Stimulated activated CD8-positive, alpha-beta memory T cell treated with anti-CD3 and anti-CD28 coated beads, Interleukin-2, amount 100 ng/mL, for 48 hours (primary cell): ENCODE measurements around the gene ARHGAP10.

Experiments
- DNase-seq, 2 donors: peaks; one replicate each; pipeline ENCODE4 v3.0.0-alpha.2; 2020; ENCODE audit warnings: low read depth in 2 of 2

The ARHGAP10 gene, protein sequence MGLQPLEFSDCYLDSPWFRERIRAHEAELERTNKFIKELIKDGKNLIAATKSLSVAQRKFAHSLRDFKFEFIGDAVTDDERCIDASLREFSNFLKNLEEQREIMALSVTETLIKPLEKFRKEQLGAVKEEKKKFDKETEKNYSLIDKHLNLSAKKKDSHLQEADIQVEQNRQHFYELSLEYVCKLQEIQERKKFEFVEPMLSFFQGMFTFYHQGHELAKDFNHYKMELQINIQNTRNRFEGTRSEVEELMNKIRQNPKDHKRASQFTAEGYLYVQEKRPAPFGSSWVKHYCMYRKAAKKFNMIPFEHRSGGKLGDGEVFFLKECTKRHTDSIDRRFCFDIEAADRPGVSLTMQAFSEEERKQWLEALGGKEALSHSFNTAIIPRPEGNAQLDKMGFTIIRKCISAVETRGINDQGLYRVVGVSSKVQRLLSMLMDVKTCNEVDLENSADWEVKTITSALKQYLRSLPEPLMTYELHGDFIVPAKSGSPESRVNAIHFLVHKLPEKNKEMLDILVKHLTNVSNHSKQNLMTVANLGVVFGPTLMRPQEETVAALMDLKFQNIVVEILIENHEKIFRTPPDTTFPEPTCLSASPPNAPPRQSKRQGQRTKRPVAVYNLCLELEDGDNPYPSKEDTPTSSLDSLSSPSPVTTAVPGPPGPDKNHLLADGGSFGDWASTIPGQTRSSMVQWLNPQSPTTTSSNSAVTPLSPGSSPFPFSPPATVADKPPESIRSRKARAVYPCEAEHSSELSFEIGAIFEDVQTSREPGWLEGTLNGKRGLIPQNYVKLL

DNA sequence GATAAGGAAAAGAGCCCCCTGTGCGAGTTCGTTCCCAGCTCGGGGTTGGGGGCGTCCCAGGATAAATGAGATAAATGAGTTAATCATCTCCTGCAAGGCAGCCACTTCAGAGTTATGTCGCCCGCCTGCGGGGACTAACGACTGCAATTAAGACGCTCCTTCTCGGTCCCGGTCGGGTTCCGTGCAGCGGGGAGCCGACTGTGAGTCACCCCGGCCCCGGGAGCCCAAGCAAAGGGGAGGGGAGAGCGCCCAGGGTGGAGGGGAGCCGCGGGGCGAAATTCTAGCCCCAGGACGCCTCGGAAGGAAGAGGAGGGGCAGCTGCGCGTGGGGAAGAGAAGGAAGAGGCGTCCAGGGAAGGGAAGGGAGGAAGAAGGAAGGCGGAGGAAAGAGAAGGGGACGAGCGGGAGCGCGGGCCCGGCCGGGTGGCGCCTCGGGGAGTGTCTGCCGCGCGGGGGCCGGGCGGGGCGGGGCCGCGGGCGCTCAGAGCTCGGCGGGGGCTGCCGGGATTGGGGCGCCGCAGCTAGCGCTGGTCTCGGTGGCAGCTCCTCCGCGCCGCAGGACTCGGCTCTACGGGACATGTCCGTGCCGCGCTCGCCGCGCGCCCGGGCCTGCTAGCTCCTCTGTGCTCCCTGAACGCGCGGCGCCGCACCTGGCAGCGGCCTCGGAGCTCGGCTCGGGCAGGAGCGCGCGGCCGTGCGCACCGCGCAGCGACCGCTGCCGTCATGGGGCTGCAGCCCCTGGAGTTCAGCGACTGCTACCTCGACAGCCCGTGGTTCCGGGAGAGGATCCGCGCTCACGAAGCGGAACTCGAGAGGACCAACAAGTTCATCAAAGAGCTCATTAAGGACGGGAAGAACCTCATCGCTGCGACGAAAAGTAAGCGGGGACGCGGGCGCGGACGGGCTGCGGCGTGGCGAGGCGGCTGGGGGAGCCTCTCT lies at the start of gene ARHGAP10:
Gene ARHGAP10, plus strand, starts transcription at position 509 of the 938 bp plus-strand sequence. Its CDS starts 214 bp downstream, at position 723.
- DNase-seq: peak; percentile 54

DNA sequence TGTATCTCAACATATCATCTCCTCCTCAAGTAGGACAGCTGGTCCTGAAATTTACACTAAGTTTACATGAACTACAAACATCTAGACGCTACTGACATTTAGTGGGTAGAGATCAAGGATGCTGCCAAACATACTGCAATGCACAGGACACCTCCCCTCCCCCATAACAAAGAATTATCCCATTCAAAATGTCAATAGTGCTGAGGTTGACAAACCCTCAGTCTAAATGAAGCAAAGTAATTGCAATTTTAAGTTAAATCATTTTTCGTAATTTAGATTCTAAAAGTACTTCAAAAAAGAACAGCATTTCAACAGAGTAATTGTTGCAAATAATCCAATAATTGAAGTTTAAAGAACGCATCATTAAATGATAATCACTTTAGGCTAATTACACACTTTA lies 49.1 kb upstream of the ARHGAP10 start:
- DNase-seq: no peak

DNA sequence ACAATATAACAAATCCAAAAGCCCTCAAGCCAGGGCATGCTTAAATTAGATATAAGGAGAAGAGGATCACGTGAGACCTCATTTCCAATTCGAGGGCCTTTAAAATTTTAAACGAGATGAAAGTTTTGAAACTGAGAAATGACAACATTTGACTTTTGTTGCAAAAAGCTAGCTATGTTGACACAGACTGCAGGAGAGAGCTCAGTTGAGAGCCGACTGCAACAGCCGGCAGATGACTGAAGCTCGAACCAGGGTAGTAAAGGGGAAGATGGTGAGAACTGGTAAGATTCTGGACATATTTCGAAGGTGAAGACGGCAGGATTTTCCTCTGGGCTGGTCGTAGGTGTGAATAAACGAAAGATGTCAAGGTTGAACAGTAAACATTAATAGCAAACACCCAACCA lies 48.7 kb upstream of the ARHGAP10 start:
- DNase-seq: no peak

DNA sequence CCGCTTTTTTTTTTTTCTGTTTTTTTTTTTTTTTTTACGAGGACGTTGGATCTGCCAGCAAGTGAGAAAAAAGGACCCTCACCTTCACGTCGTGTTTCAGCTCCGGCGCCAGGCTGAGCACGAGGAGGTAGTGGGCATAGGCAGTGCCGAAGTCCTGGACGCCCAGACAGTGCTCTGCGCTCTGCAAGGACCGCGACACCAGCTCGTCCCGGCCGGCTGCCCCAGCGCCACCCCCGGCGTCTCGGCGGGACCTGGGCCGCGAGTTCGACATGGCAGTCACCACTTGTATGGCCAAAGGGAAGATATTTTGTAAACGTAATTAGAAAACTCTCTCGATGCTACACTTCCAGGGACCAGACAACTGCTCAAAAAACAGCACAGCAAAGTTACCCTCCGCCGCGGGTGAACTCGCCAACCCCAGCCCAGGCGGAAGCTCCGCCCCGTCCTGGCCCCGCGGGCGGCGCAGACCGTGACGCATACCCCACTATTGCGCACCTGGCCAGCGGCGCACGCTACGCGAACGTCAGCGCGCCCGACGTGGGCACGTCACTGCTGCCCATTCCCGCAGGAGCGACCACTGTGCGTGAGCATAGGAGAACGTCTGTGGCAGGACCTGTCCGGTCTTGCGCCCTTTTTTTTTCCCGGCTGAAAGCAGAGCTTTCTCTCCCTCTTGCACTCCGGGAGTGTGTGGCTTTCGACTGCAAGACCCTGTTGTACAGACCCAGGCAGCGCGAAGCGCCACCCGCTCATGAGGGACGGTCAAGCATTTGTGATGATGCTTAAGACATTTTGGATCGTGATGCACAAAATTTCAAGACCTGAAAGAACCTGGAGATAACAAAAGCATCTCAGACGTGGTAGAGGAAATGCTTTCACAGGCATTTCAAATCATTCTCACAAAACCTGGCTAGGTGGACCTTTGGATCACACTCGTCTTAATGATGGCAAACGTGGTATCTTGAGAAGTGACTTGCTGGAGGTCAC lies 47.9 kb upstream of the ARHGAP10 start, which contains the start of gene PRMT9:
Gene PRMT9, minus strand, starts transcription at position 447 of the 984 bp plus-strand sequence. Its CDS starts 176 bp downstream, at position 271.
- peak; percentile 85 for DNase-seq

DNA sequence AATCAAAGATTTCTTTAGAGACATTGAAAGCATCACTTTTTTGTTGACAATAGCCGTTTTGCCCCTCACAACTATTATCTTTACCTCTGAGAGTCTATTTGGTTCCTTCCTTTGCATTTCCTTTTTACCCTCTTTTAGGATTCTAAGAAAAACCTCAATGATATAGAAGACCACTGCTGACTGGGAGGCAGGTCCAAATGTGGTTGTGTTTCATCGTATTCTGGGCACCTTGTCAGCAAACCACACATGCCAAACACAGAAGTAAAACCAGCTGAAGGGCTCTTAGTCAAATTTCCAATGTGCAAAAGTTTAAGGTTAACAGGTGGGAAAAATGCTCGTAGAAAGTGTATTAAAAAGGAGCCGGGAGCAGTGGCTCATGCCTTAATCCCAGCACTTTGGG lies 42.8 kb upstream of the ARHGAP10 start:
- DNase-seq: no peak

DNA sequence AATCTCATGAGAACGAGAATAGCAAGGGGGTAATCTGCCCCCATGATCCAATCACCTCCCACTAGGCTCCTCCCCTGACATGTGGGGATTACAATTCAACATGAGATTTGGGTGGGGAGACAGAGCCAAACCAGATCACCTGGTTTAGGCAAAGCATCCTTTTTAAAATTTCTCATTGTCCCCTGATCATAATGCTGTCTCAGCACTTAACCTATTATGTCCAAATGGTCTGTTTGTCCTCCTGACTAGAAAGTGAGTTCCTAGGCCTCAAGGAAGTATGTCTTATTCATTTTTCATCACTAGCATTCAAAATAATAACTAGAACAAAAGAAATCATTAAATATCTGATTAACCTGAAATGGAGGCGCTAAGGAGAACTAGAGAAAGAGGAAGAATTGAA lies 40.1 kb upstream of the ARHGAP10 start:
- no peak for DNase-seq

DNA sequence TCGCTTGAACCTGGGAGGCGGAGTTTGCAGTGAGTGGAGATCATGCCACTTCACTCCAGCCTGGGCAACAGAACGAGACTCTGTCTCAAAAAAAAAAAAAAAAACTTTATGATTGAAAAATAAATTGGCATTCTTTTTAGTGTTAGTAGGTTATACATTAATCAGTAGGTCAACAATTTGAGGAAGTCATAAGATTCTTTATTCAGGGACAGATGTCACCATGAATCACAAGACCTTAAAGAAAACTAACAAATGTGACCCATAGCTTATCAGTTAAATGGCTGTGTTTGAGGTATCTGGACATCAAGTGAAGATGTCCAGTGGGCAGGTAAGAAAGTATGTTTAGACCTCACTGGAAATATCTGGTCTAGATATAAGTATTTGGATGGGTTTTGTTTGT lies 38.7 kb upstream of the ARHGAP10 start:
- DNase-seq: no peak

DNA sequence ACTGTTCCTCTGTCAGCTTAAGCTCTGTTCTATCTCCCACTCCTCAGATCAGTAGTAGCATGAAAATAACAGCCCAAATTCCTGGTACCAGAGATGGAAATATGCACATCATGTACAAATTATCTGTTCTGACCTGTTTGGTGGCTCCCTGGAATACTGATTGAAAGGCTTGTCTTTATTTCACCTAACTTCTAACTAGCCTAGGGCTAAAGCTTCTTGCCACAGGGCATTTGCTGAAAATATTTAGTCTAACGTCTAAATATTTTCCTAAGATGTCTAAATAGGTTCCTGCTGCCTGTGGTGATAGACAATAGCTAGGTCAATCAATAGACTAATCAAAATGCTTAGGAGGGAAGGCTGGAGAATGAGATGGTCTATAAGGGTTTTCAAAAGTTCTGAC lies 35.0 kb upstream of the ARHGAP10 start:
- DNase-seq: no peak

DNA sequence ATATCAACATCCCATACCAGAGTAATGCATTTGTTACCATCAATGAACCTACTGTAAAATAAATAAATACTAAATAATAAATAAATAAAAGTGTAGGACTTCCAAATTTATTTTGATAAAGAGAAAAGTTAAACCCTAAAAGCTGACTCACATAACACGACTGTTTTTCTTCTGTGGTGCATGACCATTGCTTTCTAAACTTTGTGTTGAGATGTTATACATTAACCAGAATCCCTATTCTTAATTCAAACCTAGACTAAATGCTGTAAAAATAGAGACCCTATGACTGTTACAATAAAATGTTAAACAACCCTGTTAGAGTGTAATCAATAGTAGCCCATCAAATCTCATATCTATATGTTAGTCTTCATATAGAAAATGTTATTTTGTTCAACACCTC lies 27.0 kb upstream of the ARHGAP10 start:
- no peak for DNase-seq

DNA sequence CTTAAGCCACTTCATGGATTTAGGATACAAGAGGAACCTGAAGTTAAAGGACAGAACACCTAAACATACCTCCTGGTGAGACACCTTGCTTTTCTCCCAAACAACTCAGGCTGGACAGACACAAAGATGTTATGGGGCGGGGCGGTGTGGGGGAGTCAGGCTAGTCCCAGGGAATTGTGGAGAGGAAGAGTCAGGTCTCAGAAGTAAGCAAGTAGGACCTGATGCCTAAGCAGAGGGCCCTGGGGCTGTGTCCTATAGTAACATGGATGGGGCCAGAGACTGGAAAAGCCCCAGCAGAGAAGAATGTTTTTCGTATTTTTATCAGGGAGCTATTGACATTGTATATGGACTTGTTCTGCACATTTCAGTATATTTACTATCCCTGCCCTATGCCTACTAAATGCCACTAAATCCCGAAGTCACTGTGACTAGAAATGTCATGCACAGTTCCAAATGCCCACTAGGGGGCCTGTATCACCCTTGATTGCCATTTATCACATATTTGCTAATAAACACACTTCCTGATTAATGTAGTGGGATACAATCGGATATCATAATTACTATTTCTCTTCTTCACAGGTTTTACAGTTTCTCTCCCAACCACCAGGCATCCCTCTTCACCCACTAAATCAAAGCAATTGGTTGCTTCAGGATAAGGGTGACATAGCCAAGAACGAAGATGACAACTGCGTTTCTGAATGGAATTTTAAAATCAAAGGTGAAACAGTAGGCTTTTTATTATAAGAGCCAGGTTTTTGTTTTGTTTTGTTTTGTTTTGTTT lies 23.8 kb upstream of the ARHGAP10 start:
- DNase-seq: no peak

DNA sequence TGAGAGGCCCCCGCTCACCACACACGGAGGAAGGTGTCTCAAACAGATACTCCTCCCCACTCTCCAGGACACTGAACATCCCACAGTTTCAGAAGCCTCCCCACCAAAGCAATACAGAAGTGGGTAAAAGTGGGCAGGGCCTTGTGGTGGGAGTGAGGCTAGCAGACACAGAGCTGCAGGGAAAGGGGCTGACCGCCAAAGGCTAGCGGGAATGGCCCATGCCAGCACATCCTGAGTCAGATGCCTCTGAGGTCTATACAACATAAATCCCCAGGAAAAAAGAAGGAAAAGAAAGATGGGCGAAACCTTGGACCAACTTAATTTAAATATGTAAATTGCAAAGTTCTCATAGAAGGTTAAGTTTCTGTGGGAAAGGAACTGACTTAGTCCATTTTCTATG lies 21.9 kb upstream of the ARHGAP10 start:
- no peak for DNase-seq

DNA sequence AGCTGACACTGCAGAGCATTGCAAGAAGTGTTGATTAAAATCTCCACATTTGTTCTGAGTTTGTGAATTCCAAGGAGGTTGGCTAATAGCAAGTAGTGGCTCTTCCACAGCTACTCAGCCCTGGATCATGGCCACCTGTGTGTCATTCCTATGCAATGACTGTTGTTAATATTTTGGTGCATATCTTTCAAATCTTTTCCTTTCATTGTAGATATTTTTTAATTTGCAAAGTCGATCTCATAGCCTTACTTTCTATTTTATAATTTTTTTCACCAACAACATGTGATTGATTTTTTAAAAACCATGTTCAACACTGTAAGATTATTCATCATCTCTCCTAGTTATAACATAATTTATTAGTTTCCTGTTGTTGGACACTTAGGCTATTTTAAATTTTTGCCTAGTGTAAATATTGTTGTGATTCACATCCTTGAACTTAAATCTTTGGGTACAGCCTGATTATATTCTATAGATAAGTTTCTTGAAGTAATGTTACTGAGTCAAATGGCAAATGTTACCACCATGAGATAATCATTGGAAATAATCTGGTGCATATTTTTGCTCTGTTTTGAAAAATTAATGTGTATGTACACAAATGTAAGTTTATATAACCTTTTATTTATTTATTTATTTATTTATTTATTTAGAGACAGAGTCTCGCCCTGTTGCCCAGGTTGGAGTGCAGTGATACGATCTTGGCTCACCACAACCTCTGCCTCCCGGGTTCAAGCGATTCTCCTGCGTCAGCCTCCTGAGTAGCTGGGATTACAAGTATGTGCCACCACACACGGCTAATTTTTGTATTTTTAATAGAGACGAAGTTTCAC lies 17.1 kb upstream of the ARHGAP10 start:
- no peak for DNase-seq

DNA sequence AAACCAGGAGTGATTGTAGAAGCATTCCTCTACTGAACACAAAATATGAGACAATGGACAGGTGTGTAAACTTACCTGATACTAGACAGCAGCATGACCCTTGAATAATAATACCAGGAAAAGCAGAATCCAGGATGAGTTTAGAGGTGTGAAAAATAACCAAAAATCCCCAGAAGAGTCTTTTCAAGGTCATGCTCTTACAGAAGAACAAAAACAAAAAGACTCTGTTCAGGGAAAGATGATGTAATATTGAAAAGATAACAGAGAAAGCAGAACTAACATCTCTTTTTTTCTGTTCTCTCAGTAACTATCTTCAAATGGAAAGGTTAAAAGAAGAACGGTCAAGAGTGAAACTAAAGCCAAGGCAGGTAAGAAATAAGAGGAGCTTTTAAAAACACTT lies 14.0 kb upstream of the ARHGAP10 start:
- no peak for DNase-seq

DNA sequence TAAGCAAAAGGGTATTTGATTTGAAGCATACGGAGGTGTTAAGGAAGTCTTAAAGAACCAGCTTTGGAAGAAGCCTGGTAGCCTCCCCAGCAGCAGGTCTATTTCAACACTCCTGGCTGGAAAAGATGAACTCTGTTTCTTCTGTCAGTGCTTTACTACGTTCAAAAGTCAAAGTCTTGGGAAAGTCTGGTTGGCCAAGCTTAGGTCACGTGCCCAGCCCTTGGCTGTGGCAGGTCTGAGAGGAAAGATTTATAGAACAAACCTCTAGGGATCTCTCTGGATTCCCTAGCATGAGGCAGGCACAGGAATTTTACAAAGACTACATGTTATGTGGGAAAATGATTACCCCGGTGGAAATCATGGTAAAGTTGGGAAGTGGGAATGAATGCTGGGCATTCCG lies 8.6 kb upstream of the ARHGAP10 start:
- DNase-seq: no peak

DNA sequence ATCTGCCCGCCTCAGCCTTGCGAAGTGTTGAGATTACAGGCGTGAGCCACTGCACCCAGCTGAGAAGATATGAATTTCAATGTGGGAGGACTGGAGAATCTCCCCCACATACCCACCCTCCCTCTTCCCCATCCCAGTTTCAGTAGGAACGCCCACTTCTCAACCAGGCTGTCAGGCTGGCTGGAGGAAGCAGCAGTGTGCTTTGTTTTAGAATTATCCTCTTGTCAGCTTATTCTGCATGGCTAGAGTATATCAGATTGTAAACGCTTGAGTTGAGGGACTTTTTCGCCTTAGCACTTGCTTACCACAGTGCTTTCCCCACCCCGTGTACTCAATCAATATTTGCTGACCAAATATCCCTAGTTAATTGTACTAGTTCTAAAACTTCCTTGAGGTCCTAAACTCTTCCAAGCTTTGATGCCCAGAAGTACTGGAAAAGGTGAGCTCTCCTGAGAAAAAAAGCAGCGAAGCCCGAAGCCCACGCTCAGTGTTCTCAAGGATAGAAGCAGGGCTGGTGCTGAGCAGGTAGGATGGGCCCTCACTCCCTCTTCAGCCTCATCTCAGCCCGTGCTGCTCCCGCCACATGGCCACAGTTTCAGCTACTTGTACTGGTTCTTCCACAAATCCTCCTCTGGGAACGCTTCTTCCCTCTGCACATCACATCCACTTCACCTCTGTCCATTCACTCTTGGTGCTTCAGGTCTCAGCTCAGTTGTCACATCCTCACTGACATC lies 7.3 kb upstream of the ARHGAP10 start:
- DNase-seq: no peak

DNA sequence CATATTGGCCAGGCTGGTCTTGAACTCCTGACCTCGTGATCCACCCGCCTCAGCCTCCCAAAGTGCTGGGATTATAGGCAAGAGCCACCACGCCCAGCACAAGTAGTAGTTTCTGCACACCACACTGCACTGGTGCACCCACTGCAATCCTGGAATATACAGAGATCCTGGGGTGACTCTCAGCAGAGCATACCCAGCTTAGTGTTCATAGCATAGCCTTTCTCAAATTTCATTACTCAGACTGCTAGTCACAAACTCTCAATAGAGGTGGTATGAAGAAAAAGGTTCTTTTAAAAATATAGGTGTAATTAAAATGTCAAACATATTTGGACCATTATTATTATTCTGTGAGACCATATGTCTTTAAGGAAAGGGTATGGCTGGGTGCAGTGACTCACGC lies 6.2 kb upstream of the ARHGAP10 start:
- DNase-seq: no peak

DNA sequence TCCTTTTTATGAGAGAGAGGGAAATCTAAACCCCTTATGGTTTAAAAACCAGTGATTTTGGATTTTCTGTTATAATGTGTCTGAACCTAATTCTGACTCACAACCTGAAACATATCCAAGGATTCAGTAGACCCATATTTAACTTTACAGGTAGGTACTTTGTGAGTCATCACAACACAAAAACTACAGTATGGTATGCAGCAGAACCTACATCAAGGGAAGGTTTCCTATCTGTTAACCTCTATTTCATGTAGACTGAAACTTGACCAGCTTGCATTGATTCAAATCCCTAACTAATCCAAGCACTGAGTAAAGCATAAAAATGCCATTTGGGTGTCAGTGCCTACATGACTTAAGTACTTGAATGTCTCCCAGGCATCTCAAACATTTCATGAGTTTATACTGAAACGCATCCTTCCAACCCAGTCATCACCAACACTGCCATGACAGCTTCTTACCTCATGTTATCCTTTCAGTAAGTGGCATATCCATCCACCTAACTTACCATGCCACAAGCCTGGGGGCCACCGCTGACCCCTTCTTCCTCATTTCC lies 4.3 kb upstream of the ARHGAP10 start:
- DNase-seq: no peak

DNA sequence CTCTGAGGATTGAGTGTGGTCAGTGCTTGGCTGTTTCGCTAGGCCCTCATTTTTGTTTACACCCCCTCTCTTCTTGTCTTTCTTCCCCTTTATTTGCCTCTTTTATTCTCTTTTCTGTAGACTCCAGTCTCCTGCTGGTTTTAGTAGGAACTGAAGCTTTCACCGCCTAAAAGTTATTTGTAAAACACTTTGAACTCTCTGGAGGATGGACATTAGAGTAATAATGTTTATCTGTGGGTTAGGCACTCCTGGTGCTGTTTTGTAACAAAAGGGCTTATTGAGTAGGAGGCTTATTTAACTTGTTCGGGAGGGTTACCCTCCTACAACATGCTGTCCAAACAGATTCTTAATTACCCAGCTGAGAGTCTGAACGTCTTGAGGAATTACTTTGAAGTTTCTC lies 1.6 kb upstream of the ARHGAP10 start:
- no peak for DNase-seq
